ENCODE measurements around the gene GABRA4.

GABRA4 gene

DNA sequence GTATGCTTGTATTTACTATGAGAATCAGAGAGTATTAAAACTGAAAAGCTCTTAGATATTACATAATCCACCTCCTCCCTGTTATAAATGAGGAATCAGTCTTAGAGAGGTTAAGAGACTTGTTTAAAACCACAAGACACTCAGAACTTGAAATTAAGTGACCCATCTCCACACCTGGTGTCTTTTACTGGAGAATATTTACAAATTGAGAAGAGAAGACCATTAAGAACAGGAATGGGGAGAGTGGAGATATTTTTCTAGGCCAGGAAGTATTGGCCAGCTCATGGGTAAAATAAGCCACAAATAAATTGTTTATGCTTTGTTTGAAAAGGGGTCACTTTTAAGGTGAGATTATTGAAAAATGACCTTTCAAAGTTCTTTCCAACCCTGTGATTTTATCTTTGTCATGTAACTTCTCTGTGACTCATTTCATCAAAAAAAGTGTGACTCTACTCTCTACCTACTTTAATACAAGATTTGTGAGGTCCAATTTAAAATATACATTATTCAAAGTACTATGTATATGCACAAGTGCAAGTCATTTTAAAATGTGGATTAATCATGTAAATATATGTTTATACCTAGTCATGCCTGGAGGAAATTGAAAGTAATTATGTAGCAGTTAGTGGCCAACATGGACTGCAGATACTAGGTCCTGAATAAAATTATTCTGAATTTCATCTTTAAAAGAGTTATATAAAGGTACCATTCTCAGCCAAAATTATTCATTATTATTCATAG lies 68.4 kb downstream of the GABRA4 start:
- DNase-seq, result no peak

DNA sequence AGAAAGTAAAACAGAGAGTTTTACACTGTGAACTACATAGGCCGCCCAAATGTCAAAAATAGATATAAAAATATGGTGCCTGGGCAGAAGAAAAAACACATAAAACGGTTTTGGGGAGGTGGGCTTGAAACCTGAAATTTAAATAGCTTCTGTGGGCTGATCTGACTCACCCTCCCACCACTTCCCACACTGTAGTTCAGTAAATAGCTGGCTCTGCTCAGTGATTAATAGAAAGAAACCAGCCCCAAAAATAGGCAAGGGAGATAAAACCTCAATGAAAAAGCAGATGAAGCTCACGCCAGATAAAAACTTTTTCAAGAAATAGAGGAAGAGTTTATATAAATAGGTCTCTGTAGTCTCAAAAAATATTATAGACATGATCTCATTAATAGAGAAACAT lies 71.2 kb downstream of the GABRA4 start:
- no peak for DNase-seq

DNA sequence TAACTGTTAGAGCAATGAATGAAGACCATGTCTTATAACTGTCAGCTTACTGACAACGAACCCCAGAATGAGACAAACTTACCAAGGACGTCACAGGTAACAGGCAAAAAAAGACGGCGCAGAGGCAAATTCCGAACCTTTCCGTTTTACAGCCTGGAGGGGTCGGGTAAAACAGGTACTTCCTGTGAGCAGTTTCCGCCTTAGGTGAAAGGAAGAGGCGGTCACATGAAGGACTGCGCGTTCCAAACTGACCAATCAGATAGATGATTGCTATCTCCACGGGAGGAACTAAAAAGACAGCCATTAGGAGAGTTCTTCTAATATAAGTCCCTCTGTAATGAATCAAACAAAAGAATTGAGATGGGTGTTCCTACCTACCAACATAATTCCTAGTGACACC lies 84.3 kb downstream of the GABRA4 start, which contains the start of gene COX7B2:
TSS of gene COX7B2 (minus strand) at position 168 of the 400 bp plus-strand sequence. CDS start 174,053 bp downstream, outside the sequence.
- no peak for DNase-seq

DNA sequence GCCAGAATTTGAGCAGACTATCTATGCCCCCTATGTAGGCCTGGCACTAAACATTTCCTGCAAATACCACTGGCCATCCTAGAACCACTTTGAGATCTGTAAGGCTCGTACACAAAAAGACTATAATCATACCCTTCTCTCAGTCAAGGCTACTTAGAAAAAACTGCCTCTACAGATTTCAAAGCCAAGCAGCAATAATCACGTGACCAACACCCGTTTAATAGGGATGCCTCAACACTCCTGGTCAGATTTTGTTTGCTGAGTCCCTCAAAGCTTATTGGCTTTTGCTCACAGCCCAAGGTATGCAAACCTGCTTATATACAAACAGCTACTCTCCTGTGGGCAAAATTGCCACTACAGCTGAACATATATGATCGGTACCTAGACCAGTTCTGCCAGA lies 85.2 kb downstream of the GABRA4 start:
- no peak for DNase-seq

DNA sequence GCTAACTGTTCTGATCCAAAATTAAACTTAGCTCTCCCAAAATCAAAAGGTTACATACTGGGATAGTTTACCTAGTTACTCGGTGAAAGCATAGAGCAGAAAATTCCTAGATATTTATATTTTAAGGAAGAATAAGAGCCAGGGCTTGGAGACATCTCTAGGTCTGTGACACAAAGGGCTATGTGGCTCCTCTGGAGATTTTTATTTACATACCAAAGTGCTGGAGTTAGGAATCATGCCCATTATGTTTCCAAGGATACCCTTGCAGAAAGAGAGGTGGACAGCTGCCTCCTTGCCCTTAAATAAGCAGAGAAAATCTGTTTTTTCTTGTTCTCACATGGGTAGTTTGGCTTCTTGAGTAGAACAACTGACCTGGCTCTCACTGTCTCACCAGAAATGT lies 93.3 kb downstream of the GABRA4 start:
- no peak for DNase-seq

DNA sequence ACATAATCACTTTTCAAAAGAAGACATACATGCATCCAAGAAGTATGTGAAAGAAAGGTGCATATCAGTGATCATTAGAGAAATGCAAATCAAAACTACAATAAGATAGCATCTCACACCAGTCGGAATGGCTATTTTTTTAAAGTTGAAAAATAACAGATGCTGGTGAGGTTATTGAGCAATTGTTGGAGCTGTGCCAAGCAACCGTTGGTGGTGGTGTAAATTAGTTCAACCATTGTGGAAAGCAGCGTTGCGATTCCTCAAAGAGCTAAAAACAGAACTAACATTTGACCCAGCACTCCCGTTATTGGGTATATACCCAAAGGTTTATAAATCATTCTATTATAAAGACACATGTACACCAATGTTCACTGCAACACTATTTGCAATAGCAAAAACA lies 98.6 kb downstream of the GABRA4 start:
- DNase-seq, result no peak

DNA sequence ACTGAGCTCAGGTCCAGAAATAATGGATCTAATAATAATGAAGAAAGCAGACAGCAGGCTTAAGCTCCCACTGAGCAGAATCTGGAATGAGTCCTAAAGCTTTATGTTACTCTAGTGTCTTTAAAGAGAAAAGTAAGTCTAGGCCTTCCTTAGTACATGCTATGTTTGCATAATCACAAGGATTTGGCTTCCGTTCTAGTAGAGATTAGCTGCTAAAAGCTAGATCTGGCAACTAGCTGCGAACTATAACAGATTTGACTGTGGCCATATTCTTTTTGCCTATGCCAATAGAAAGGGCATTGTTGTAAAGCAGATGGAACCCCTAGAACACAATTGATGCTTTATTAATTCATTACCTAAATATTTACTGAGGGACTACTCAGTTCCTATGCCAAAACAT lies 103.3 kb downstream of the GABRA4 start:
- no peak for DNase-seq

DNA sequence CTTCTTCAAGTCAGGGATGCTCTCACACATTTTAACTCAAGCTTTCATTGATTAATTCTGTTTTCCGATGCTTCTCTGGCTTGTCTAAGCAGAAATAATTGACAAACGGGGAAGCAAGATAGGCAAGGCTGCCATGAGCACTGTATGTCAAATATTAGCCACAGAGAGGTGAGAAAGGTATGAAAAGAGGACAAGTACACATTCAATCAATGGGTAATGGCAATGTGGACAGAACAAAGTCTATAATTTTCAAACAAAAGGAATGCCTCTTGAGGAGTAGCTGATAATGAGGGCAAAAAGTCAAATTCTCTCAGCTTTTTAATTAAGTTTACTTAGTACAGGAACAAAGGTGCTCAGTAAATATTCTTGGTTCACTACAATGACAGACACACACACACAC lies 104.0 kb downstream of the GABRA4 start:
- DNase-seq, result no peak

DNA sequence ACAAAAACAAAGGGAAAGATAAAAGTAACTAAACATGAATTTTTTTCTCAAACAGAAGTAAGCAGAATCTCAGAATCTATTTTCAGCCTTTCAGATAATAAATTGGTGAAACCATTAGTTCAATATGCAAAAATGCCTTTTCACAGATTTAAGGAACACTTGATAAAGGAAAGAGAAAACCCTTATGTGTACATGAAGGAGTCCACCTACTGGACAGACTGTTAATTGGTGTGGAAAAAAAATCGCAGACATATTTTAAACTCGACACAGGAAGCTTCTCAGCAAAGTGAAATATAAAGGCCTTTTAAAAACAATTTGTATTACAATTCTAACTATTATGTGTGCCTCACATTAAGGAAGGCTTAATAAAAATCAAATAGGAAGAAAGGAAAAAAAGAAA lies 106.7 kb downstream of the GABRA4 start:
- DNase-seq, result no peak

DNA sequence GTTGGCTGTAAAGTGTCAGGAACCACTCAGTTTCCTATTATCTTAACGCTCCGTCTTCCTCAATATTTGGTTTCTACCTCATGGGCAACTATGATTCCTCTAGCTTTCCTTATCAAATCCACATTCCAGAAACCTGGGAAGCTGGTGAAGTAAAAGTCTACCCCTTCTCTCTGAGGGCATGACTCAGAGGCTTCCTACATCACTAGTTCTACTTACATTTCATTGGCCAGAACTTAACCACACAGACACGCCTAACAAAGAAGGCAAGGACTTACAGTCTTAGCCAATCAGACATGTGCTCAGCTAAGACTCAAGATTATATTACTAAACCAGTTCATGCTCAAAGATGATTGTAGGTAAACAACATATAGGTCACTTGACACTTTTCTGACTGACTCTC lies 114.7 kb downstream of the GABRA4 start:
- DNase-seq, result no peak

DNA sequence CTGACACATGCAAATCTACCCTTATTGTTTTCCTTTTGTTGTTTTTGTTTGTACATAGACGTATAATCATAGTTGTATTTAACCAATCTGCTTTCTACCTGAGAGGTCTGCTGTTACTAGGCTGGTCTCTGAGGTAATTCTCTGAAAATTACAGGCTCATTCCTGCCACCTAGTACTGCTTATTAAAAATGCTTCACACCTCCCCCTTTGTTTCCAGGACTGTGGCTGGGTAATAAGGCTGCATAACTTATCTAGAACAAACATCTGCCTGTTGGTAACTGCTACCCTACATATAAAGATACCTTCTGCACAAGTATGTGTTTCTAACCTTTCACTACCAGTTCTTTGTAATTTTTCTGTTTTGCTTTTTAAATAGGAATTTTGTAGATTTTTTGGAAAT lies 118.6 kb downstream of the GABRA4 start:
- DNase-seq, result no peak

DNA sequence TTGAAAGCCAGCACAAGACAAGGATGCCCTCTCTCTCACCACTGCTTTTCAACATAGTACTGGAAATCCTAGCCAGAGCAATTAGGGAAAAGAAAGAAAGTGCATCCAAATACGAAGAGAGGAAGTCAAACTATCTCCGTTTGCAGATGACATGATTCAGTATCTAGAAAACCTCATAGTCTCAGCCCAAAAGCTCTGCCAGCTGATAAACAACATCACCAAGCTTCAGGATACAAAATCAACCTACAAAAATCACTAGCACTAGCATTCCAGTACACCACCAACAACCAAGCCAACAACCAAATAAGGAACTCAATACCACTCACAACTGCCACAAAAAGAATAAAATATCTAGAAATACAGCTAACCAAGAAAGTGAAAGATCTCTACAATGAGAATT lies 123.0 kb downstream of the GABRA4 start:
- DNase-seq, result no peak

Data from fibroblast of skin of right biceps (primary cell).